Gastroesophageal sphincter (tissue), 4 donors: ENCODE measurements around the gene VDAC1. TPM values are rescaled to one million over a fixed set of nuclear protein-coding genes. Genes with fewer than 3 reads are reported as not detected.
"Not testable (repeated sequence)": the region's sequence is repeated elsewhere in the genome, so short reads cannot be mapped to it uniquely, and the experiment has no call there.

Source experiments
- ATAC-seq: fragments of 150-250 bp; one replicate; pipeline ENCODE4 v1.9.1; 2016; ENCODE audit warnings: mild to moderate bottlenecking, moderate library complexity
- H3K27ac ChIP-seq, 4 donors: fragments of 200-600 bp; sonication (generic) in 3 of 4; 1 replicate in 3 of 4; 2 replicates in 1 of 4; pipeline ENCODE4 v1.5.1; 2016 to 2019
- H3K27me3 ChIP-seq: fragments of 200-600 bp; sonication (generic); one replicate; pipeline ENCODE4 v1.5.1; 2019
- H3K36me3 ChIP-seq, 2 donors: fragments of 200-600 bp; sonication (generic); one replicate each; pipeline ENCODE4 v1.5.1; 2019; ENCODE audit warnings: control low read depth in 1 of 2
- H3K4me1 ChIP-seq, 3 donors: fragments of 200-600 bp; sonication (generic); 1 replicate in 2 of 3; 2 replicates in 1 of 3; pipeline ENCODE4 v1.5.1; 2016 to 2019; ENCODE audit warnings: control low read depth in 2 of 3
- H3K4me3 ChIP-seq, 2 donors: fragments of 200-600 bp; sonication (generic); one replicate each; pipeline ENCODE4 v1.5.1; 2019; ENCODE audit warnings: mild to moderate bottlenecking in 1 of 2, moderate library complexity in 1 of 2
- H3K9me3 ChIP-seq, 3 donors: fragments of 200-600 bp; sonication (generic); one replicate each; pipeline ENCODE4 v1.5.1; 2017 to 2019; ENCODE audit warnings: control low read depth in 2 of 3
- CTCF ChIP-seq, 4 experiments: fragments of 200-600 bp in 2 of 4; fragments of 450-650 bp in 2 of 4; sonication (generic) in 1 of 4; IDR thresholded peaks; one replicate each; pipeline ENCODE4 v1.5.1; 2017 to 2019; ENCODE audit warnings: antibody characterized with exemption in 4 of 4, mild to moderate bottlenecking in 2 of 4, moderate library complexity in 2 of 4
- EP300 ChIP-seq: sonication (generic); formaldehyde crosslinking; IDR thresholded peaks from one replicate; pipeline ENCODE4 v1.6.1; 2017; ENCODE audit warnings: antibody characterized with exemption, mild to moderate bottlenecking
- POLR2A ChIP-seq, 2 donors: fragments of 450-650 bp; IDR thresholded peaks; one replicate each; pipeline ENCODE4 v1.6.1; 2017; ENCODE audit warnings: antibody characterized with exemption in 2 of 2, mild to moderate bottlenecking in 2 of 2, moderate library complexity in 1 of 2
- POLR2AphosphoS5 ChIP-seq: sonication (generic); formaldehyde crosslinking; IDR thresholded peaks from one replicate; pipeline ENCODE4 v1.6.1; 2017; ENCODE audit warnings: antibody characterized with exemption
- WGBS, 2 donors: methylation state at CpG; one replicate each; pipeline ENCODE4 v1.1.5; 2018; ENCODE audit warnings: low coverage in 1 of 2; 5-methylcytosine and 5-hydroxymethylcytosine counted together
- total RNA-seq, 4 donors: library from RNA; depleted of rRNA; stranded (reverse); fragments of >200 nt; gene quantifications; one replicate each; pipeline ENCODE4 v1.1.0, GENCODE V29; 2016

Gene VDAC1
- total RNA-seq, 4 donors from 2014 or later = 112 to 157 (median 131) TPM

DNA sequence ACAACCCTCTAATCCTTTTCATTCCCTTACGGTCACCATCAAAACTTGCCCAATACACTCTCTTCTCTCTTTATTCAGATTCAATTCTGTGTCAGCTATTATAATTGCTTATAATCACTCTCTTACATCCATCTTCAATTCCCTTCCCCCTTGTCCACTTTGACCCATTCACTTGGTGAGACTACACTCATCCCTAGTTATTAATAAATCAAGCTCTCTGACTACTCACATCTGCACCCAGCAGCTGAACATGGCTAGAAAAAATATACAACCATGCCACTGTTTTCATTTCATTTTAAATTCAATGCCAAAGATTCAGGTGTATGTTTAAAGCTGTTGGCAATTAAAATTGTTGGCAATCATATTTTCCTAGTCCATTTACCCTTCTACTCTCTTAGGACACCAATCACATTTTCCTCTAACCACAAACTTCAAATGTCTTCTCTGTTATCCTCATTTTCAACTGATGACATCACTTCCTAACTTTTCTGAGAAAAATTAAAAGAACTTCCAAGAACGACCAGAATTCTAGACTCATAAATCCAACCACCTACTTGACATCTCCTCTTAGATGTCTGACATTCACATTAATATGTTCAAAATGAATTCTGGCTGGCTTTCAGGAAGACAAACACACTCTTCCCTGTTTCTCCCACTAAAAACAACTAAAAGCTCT lies 41.8 kb downstream of the VDAC1 start:
- peaks cover 0 to 35% (median 5%) of the 10 kb centered on the region in 3 donors for H3K4me1 ChIP-seq
- no peak overlapping the region for H3K4me3 ChIP-seq
- H3K27ac ChIP-seq = peak overlapping the region in 1 of 4 donors; percentile 1
- peaks cover 1 to 17% of the 10 kb centered on the region in 2 donors for H3K36me3 ChIP-seq
- no peaks in the 10 kb centered on the region for H3K9me3 ChIP-seq
- TF ChIP-seq POLR2AphosphoS5 (no peak), CTCF (IDR thresholded peaks at IDR 0.05) (no peak), POLR2A (IDR thresholded peaks at IDR 0.05) (no peak), EP300 (no peak)
- 45 to 50% methylated on average over 2 of the region's 2 CpGs for WGBS, 2 donors
- ATAC-seq = no peak
- no peaks in the 10 kb centered on the region for H3K27me3 ChIP-seq

DNA sequence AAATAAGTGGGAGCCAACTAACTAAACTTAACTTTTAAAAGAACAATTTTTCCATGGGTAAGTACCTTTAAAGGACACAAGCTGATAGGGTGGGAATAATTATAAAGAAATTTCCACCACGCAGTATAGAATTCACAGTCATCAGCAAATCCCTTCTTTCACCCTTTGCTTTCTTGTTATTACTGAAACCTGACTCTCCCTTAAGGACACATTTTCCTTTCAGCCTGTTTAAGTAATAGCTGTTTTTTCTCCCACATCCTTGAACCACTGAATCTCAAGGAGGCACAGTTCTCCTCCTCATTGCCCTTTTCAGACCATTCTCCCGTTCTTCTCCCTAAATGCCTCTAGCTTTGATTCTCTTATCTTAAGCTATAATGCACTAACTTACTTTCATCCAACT lies 42.6 kb downstream of the VDAC1 start:
- WGBS, 2 donors = 73 to 81% methylated on average over 2 of the region's 2 CpGs
- Histone ChIP-seq H3K27me3 (no peaks in the 10 kb centered on the region), H3K9me3 (no peaks in the 10 kb centered on the region), H3K4me1 (peaks cover 0 to 35% (median 0%) of the 10 kb centered on the region in 3 donors), H3K4me3 (no peak overlapping the region), H3K36me3 (peaks cover 3 to 26% of the 10 kb centered on the region in 2 donors), H3K27ac (no peak overlapping the region)
- TF ChIP-seq EP300 (no peak), CTCF (IDR thresholded peaks at IDR 0.05) (no peak), POLR2A (IDR thresholded peaks at IDR 0.05) (no peak), POLR2AphosphoS5 (no peak)
- ATAC-seq = no peak

GRCh38 chr5:133959643-133960042 lies 45.1 kb downstream of the VDAC1 start:
- 82 to 89% methylated on average over 8 to 11 of the region's 11 CpGs for WGBS, 2 donors
- no peaks in the 10 kb centered on the region for H3K27me3 ChIP-seq
- H3K27ac ChIP-seq = no peak overlapping the region
- ATAC-seq = no peak
- no peaks in the 10 kb centered on the region for H3K9me3 ChIP-seq
- H3K36me3 ChIP-seq = peaks cover 3 to 43% of the 10 kb centered on the region in 2 donors
- peaks cover 0 to 23% (median 0%) of the 10 kb centered on the region in 3 donors for H3K4me1 ChIP-seq
- no peak overlapping the region for H3K4me3 ChIP-seq
- TF ChIP-seq POLR2A (IDR thresholded peaks at IDR 0.05) = no peak
- no peak for TF ChIP-seq EP300
- no peak for TF ChIP-seq CTCF (IDR thresholded peaks at IDR 0.05)
- no peak for TF ChIP-seq POLR2AphosphoS5

DNA sequence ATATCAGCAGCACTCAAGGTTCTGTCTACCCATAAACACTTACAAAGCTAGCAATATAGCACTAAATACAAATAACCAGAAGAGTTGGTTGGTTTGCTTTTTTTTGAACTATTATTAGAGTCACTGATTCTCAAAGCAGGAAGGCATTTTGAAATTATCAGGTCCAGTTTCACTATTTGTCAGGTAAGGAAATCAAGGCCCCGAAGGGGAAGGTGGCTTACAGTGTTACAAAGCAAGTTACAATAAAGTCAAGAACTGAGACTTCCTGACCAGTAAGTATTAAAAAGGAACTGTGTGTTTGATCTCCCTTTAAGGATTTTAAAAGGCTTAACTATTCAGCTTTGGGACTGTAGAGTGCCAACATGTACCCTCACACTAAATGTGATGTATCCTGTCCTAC lies 47.2 kb downstream of the VDAC1 start:
- no peak for ATAC-seq
- H3K4me1 ChIP-seq = peaks cover 0 to 30% (median 3%) of the 10 kb centered on the region in 3 donors
- no peaks in the 10 kb centered on the region for H3K27me3 ChIP-seq
- no peak for TF ChIP-seq EP300
- TF ChIP-seq CTCF (IDR thresholded peaks at IDR 0.05) = no peak
- TF ChIP-seq POLR2AphosphoS5 = no peak
- TF ChIP-seq POLR2A (IDR thresholded peaks at IDR 0.05) = no peak
- H3K36me3 ChIP-seq = peaks cover 3 to 46% of the 10 kb centered on the region in 2 donors
- no peak overlapping the region for H3K4me3 ChIP-seq
- H3K27ac ChIP-seq = no peak overlapping the region
- H3K9me3 ChIP-seq = no peaks in the 10 kb centered on the region
- WGBS, 2 donors = 90 to 100% methylated on average over 1 of the region's 1 CpG

- ATAC-seq = no peak
- WGBS, 2 donors = 83 to 89% methylated on average over 2 to 4 of the region's 4 CpGs
- Histone ChIP-seq H3K4me1 (peaks cover 0 to 30% (median 4%) of the 10 kb centered on the region in 3 donors), H3K27ac (no peak overlapping the region), H3K9me3 (no peaks in the 10 kb centered on the region), H3K27me3 (no peaks in the 10 kb centered on the region), H3K4me3 (no peak overlapping the region), H3K36me3 (peaks cover 3 to 46% of the 10 kb centered on the region in 2 donors)
- no peak for TF ChIP-seq CTCF (IDR thresholded peaks at IDR 0.05)
- no peak for TF ChIP-seq POLR2AphosphoS5
- no peak for TF ChIP-seq POLR2A (IDR thresholded peaks at IDR 0.05)
- TF ChIP-seq EP300 = no peak
Observed at GRCh38 chr5:133957080-133957479, 47.7 kb downstream of the VDAC1 start.

GRCh38 chr5:133956196-133956595 lies 48.6 kb downstream of the VDAC1 start:
- not testable (repeated sequence) for H3K4me3 ChIP-seq, H3K27ac ChIP-seq, ATAC-seq, H3K9me3 ChIP-seq, H3K27me3 ChIP-seq
- Histone ChIP-seq H3K4me1 (peaks cover 0 to 38% (median 4%) of the 10 kb centered on the region in 3 donors), H3K36me3 (peaks cover 3 to 46% of the 10 kb centered on the region in 2 donors)
- 83 to 100% methylated on average over 1 of the region's 1 CpG for WGBS, 2 donors
